ENCODE results near the gene CIART.

GRCh38 chr1:150332651-150333290 lies 50.4 kb downstream of the CIART start:
- TF ChIP-seq CTCF (IDR thresholded peaks at IDR 0.05) (no peak), POLR2A (IDR thresholded peaks at IDR 0.05) (no peak)
